OCI-LY3 (cell line): ENCODE data around the gene COTL1.

ENCODE experiments used
- H2AFZ ChIP-seq: fragments of 200-600, 300-600 bp; shearing (Covaris generic); 2 replicates; pipeline ENCODE4 v1.6.0; 2014; ENCODE audit warnings: antibody characterized with exemption, low read depth, low read length
- H3K27ac ChIP-seq: fragments of 200-600, 300-600 bp; sonication (generic); 2 replicates; pipeline ENCODE4 v1.5.1; 2014; ENCODE audit warnings: mild to moderate bottlenecking, low read length, moderate library complexity, mixed read lengths
- H3K27me3 ChIP-seq: fragments of 200-600, 300-600 bp; sonication (generic); 2 replicates; pipeline ENCODE4 v1.6.1; 2014; ENCODE audit warnings: low read depth, low read length, mixed read lengths
- H3K36me3 ChIP-seq: fragments of 200-600, 300-600 bp; sonication (generic); replicated peaks from 2 replicates; pipeline ENCODE3; 2014; ENCODE audit warnings: low read depth, low read length, mixed read lengths
- H3K4me1 ChIP-seq: fragments of 300-600, 200-600 bp; sonication (generic); 2 replicates; pipeline ENCODE4 v1.6.1; 2014; ENCODE audit warnings: low read length, mixed read lengths
- H3K4me2 ChIP-seq: fragments of 200-600, 300-600 bp; sonication (generic); 2 replicates; pipeline ENCODE4 v1.6.1; 2014; ENCODE audit warnings: low read length, mixed read lengths
- H3K4me3 ChIP-seq: fragments of 300-600, 200-600 bp; sonication (generic); 2 replicates; pipeline ENCODE4 v1.5.1; 2014; ENCODE audit warnings: antibody characterized with exemption, mild to moderate bottlenecking, low read length, moderate library complexity
- H3K79me2 ChIP-seq: fragments of 300-600, 200-600 bp; shearing (Covaris generic); 2 replicates; pipeline ENCODE4 v1.6.1; 2014; ENCODE audit warnings: mild to moderate bottlenecking, low read length, mixed read lengths
- H3K9ac ChIP-seq: fragments of 300-600, 200-600 bp; shearing (Covaris generic); 2 replicates; pipeline ENCODE4 v1.6.0; 2014; ENCODE audit warnings: mild to moderate bottlenecking, low read length, moderate library complexity
- H3K9me3 ChIP-seq: fragments of 200-600, 300-600 bp; shearing (Covaris generic); 2 replicates; pipeline ENCODE4 v1.6.1; 2014; ENCODE audit warnings: low read length, mixed read lengths; ENCODE audit not compliant: insufficient read depth
- H4K20me1 ChIP-seq: fragments of 200-600, 300-600 bp; sonication (generic); 2 replicates; pipeline ENCODE4 v1.6.1; 2016; ENCODE audit warnings: low read length, mixed read lengths; ENCODE audit not compliant: insufficient read depth
- CTCF ChIP-seq: fragments of 200-600, 300-600 bp; sonication (generic); IDR thresholded peaks from 2 replicates; pipeline ENCODE4 v1.5.1; 2014; ENCODE audit warnings: antibody characterized with exemption, low read length, low read depth
- EZH2phosphoT487 ChIP-seq: fragments of 200-600 bp; shearing (Covaris generic); IDR thresholded peaks from 2 replicates; pipeline ENCODE4 v1.6.1; 2018; ENCODE audit warnings: antibody characterized with exemption, mixed run types, low read depth

COTL1 gene

DNA sequence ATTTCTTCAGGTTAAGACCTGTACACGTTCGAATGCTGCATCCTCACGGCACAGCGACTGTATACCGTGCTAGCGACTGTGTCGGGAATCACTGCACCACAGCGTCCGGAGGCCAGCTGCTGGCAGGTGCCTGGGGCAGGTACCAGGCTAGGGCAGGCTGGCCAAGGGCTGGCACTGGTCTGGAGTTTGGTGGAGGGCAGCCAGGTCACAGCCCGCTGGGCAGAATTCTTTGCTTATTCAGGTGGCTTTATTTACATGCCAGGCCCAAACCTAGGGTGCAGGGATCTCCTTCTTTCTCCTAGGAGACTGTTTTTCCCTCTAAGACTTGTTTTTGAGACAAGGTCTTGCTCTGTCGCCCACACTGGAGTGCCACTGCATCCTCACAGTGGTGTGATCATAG is 37.9 kb downstream of the COTL1 start:
- TF ChIP-seq EZH2phosphoT487 (no peak), CTCF (no peak)
- H3K79me2 ChIP-seq = peaks cover 87% of the 10 kb centered on the region

GRCh38 chr16:84578538-84579126 is 39.2 kb downstream of the COTL1 start:
- no peaks in the 10 kb centered on the region for H3K9me3 ChIP-seq
- peaks cover 42% of the 10 kb centered on the region for H3K4me1 ChIP-seq
- H3K4me2 ChIP-seq = no peak overlapping the region
- H3K27me3 ChIP-seq = no peaks in the 10 kb centered on the region
- H2AFZ ChIP-seq = no peak overlapping the region
- H4K20me1 ChIP-seq = peaks cover 83% of the 10 kb centered on the region
- peaks cover 50% of the 10 kb centered on the region for H3K36me3 ChIP-seq
- no peak overlapping the region for H3K27ac ChIP-seq
- TF ChIP-seq CTCF (no peak), EZH2phosphoT487 (no peak)
- no peak overlapping the region for H3K4me3 ChIP-seq
- no peak overlapping the region for H3K9ac ChIP-seq
- H3K79me2 ChIP-seq = peaks cover 87% of the 10 kb centered on the region

More for the DNA sequence above, 37.9 kb downstream of the COTL1 start:
- H3K36me3 ChIP-seq = peaks cover 56% of the 10 kb centered on the region
- no peak overlapping the region for H3K9ac ChIP-seq
- no peak overlapping the region for H3K4me3 ChIP-seq
- no peak overlapping the region for H2AFZ ChIP-seq
- H3K27me3 ChIP-seq = no peaks in the 10 kb centered on the region
- no peaks in the 10 kb centered on the region for H3K9me3 ChIP-seq
- peaks cover 89% of the 10 kb centered on the region for H4K20me1 ChIP-seq
- H3K27ac ChIP-seq = no peak overlapping the region
- no peak overlapping the region for H3K4me2 ChIP-seq
- peaks cover 32% of the 10 kb centered on the region for H3K4me1 ChIP-seq

DNA sequence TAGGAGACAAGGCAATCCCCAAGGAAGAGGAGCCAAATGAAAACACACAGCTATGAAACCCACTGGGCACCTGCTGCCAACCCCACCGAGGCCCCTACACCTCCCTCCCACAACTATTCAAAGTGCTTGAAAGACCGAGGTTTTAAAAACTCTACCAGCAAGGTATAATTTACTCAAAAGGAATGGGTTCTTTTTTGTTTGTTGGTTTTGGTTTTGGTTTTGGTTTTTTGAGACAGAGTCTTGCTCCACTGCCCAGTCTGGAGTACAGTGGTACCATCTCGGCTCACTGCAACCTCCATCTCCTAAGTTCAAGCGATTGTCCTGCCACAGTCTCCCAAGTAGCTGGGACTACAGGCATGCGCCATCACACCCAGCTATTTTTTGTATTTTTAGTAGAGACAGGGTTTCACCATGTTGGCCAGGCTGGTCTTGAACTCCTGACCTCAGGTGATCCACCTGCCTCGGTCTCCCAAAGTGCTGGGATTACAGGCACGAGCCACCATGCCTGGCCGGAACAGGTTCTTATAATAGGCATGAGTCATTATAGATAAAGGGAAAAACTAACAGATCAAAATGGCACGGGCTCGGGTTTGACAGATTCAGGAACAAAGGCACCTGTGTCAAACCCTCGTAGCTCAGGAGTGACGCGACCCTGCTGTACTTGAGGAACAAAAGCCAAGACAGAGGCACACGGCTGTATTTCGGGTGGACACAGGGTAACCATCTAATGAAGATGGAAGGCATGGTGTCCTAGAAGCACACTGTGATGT is 40.7 kb downstream of the COTL1 start:
- H3K9ac ChIP-seq = no peak overlapping the region
- H4K20me1 ChIP-seq = peaks cover 75% of the 10 kb centered on the region
- peaks cover 55% of the 10 kb centered on the region for H3K4me1 ChIP-seq
- H3K4me3 ChIP-seq = no peak overlapping the region
- H3K79me2 ChIP-seq = peaks cover 88% of the 10 kb centered on the region
- H2AFZ ChIP-seq = no peak overlapping the region
- no peaks in the 10 kb centered on the region for H3K27me3 ChIP-seq
- no peak overlapping the region for H3K4me2 ChIP-seq
- H3K9me3 ChIP-seq = no peaks in the 10 kb centered on the region
- no peak overlapping the region for H3K27ac ChIP-seq
- H3K36me3 ChIP-seq = peaks cover 48% of the 10 kb centered on the region
- TF ChIP-seq EZH2phosphoT487 (no peak), CTCF (no peak)

- 0 out of 2 replicates have a peak overlapping the region, but pooled peaks have one; percentile 6 for H3K27ac ChIP-seq
- no peak overlapping the region for H2AFZ ChIP-seq
- H3K36me3 ChIP-seq = peaks cover 54% of the 10 kb centered on the region
- TF ChIP-seq CTCF (no peak), EZH2phosphoT487 (no peak)
- H3K4me2 ChIP-seq = peak overlapping the region; percentile 33
- H3K4me3 ChIP-seq = no peak overlapping the region
- no peaks in the 10 kb centered on the region for H3K9me3 ChIP-seq
- peaks cover 73% of the 10 kb centered on the region for H4K20me1 ChIP-seq
- no peak overlapping the region for H3K9ac ChIP-seq
- no peaks in the 10 kb centered on the region for H3K27me3 ChIP-seq
- H3K79me2 ChIP-seq = peaks cover 92% of the 10 kb centered on the region
- H3K4me1 ChIP-seq = peaks cover 68% of the 10 kb centered on the region
These were observed 42.0 kb downstream of the COTL1 start for GRCh38 chr16:84575914-84576313.
